ENCODE data around the gene CDT1. TPM values are rescaled to one million over a fixed set of nuclear protein-coding genes. Genes with fewer than 3 reads are reported as not detected.

CDT1 gene
- total RNA-seq, 1 experiment from 2014 or later = 74.1 TPM

GRCh38 chr16:88805340-88805715, 1.7 kb downstream of the CDT1 start:
- Histone ChIP-seq H3K9ac (ENCODE audit: extremely low read depth, insufficient read length, low read length) (no peak overlapping the region), H3K18ac (ENCODE audit: insufficient read length, low read depth, low read length) (no peak overlapping the region), H3K23ac (ENCODE audit: insufficient read length, low read depth, low read length) (no peak overlapping the region), H4K5ac (ENCODE audit: insufficient read length, low read depth, low read length) (no peak overlapping the region), H2BK120ac (ENCODE audit: low read depth, low read length, poor library complexity, severe bottlenecking) (no peak overlapping the region), H3T11ph (ENCODE audit: low read length) (no peak overlapping the region), H2AK5ac (ENCODE audit: insufficient read length, low read length) (no peak overlapping the region), H3K4me2 (ENCODE audit: insufficient read depth, insufficient read length, low read length) (peak overlapping the region; percentile 81), H4K91ac (ENCODE audit: insufficient read length, low read depth, low read length) (no peak overlapping the region), H3K79me1 (ENCODE audit: insufficient read depth, low read depth, low read length, poor library complexity, severe bottlenecking) (peaks cover 6% of the 10 kb centered on the region), H3K14ac (ENCODE audit: insufficient read depth, low read length) (no peak overlapping the region), H3K4ac (ENCODE audit: low read depth, low read length) (no peak overlapping the region), H3K79me2 (ENCODE audit: insufficient read depth, low read length) (peaks cover 3% of the 10 kb centered on the region; the same call in 1 of the 2 replicates), H2AFZ (ENCODE audit: low read length) (no peak overlapping the region), H2BK15ac (ENCODE audit: low read depth, low read length) (no peak overlapping the region), H3K23me2 (ENCODE audit: insufficient read length, low read depth, low read length, poor library complexity, severe bottlenecking) (peaks cover 14% of the 10 kb centered on the region), H4K8ac (replicated peaks; ENCODE audit: insufficient read length, low read depth, low read length) (no peak overlapping the region), H3K4me1 (ENCODE audit: insufficient read depth, low read length) (no peaks in the 10 kb centered on the region), H2BK5ac (ENCODE audit: insufficient read length, low read length) (no peak overlapping the region), H2BK20ac (ENCODE audit: low read depth, low read length, poor library complexity, severe bottlenecking) (no peak overlapping the region), H3K56ac (ENCODE audit: insufficient read length, low read depth, low read length) (no peak overlapping the region), H2BK12ac (ENCODE audit: insufficient read length, low read depth, low read length) (no peak overlapping the region), H3K27me3 (ENCODE audit: insufficient read depth, low read length) (no peaks in the 10 kb centered on the region), H3K27ac (ENCODE audit: insufficient read length, low read depth, low read length) (no peak overlapping the region), H4K20me1 (ENCODE audit: control insufficient read depth, insufficient read depth, insufficient read length) (peaks cover 3% of the 10 kb centered on the region), H3K9me3 (ENCODE audit: control insufficient read depth, low read depth, low read length) (no peaks in the 10 kb centered on the region)
- WGBS (ENCODE audit: extremely low coverage, insufficient read length, low lambda C conversion rate) = no CpG with 5 or more reads among the region's 22 CpGs
- no peaks in the 10 kb centered on the region for H3K9me3 Mint-ChIP-seq
- peak overlapping the region; percentile 60 to 82; a peak in 4 of 5 replicates for H3K4me3 Mint-ChIP-seq
- no peak overlapping the region for H3K27ac Mint-ChIP-seq
- no peak for DNase-seq
- H3K4me1 Mint-ChIP-seq = peaks cover 2 to 7% of the 10 kb centered on the region in 2 experiments
- no peak for TF ChIP-seq CTCF (conservative IDR thresholded peaks at IDR 0.05)
- H3K27me3 Mint-ChIP-seq (ENCODE audit: low read depth) = no peaks in the 10 kb centered on the region; the same call in 1 of the 2 replicates
- peaks cover 17 to 59% (median 53%) of the 10 kb centered on the region in 3 experiments for H3K36me3 Mint-ChIP-seq (ENCODE audit: insufficient read depth in 1 of 3, low read depth in 3 of 3)

All from H9 (cell line).